IMR-90 (cell line): ENCODE results near the gene PARVB. TPM values are rescaled to one million over a fixed set of nuclear protein-coding genes. Genes with fewer than 3 reads are reported as not detected.

ENCODE experiments used
- ATAC-seq: fragments of 200-7000 bp; cut with Tn5 transposase; 2 replicates; pipeline ENCODE4 v1.9.1; 2020; ENCODE audit warnings: low read depth, mild to moderate bottlenecking, moderate library complexity
- BruUV-seq: library from RNA; stranded (reverse); fragments of 400-500 nt; replicated peaks from 2 replicates; lab custom pipeline; 2021; lab: Mats Ljungman, UMichigan
- CTCF ChIA-PET: fragments of 300-600 bp; formaldehyde crosslinking; extraction: SDS; loops from one replicate; lab custom pipeline; 2021; ENCODE audit warnings: antibody characterized with exemption; lab: Yijun Ruan, JAX
- POLR2A ChIA-PET: fragments of 300-600 bp; sonication (Branson Sonifier 250); formaldehyde crosslinking; loops from one replicate; lab custom pipeline; 2022; ENCODE audit warnings: antibody characterized with exemption; ENCODE audit not compliant: unreplicated experiment; lab: Charles Lee
- DNase-seq: peaks from one replicate; pipeline ENCODE4 v3.0.0; 2013
- H2AFZ ChIP-seq: replicated peaks from 2 replicates; pipeline ENCODE3; 2013; ENCODE audit warnings: low read length, mild to moderate bottlenecking; ENCODE audit not compliant: poor library complexity
- H2AK5ac ChIP-seq: 2 replicates; pipeline ENCODE4 v1.6.1; 2013; ENCODE audit warnings: low read depth, low read length, inconsistent platforms
- H2AK9ac ChIP-seq: replicated peaks from 2 replicates; pipeline ENCODE3; 2013; ENCODE audit warnings: mild to moderate bottlenecking, low read depth, low read length, moderate library complexity; ENCODE audit not compliant: poor library complexity
- H2BK120ac ChIP-seq: 2 replicates; pipeline ENCODE4 v1.6.1; 2013; ENCODE audit warnings: low read depth, low read length, inconsistent platforms
- H2BK15ac ChIP-seq: 3 replicates; pipeline ENCODE4 v1.6.1; 2013; ENCODE audit warnings: low read depth, low read length, inconsistent platforms
- H2BK20ac ChIP-seq: 2 replicates; pipeline ENCODE4 v1.6.1; 2013; ENCODE audit warnings: low read depth, mild to moderate bottlenecking, inconsistent platforms, low read length, moderate library complexity
- H2BK5ac ChIP-seq: 2 replicates; pipeline ENCODE4 v1.6.1; 2013; ENCODE audit warnings: mild to moderate bottlenecking, low read depth, low read length, inconsistent platforms; ENCODE audit not compliant: poor library complexity, severe bottlenecking
- H3K14ac ChIP-seq: replicated peaks from 2 replicates; pipeline ENCODE4 v1.6.1; 2013; ENCODE audit warnings: low read depth, low read length, inconsistent platforms
- H3K18ac ChIP-seq: 2 replicates; pipeline ENCODE4 v1.6.1; 2013; ENCODE audit warnings: low read depth, low read length, control low read depth
- H3K23ac ChIP-seq: 2 replicates; pipeline ENCODE4 v1.6.1; 2013; ENCODE audit warnings: low read depth, low read length, inconsistent platforms
- H3K27ac ChIP-seq: 2 replicates; pipeline ENCODE4 v1.5.1; 2013; ENCODE audit warnings: mild to moderate bottlenecking, control low read depth, low read length; ENCODE audit not compliant: insufficient read depth
- H3K27me3 ChIP-seq: 2 replicates; pipeline ENCODE4 v1.6.1; 2013; ENCODE audit warnings: low read length; ENCODE audit not compliant: control insufficient read depth, insufficient read depth
- H3K36me3 ChIP-seq: 2 replicates; pipeline ENCODE4 v1.6.1; 2013; ENCODE audit warnings: low read length, mixed read lengths; ENCODE audit not compliant: control insufficient read depth, insufficient read depth
- H3K4ac ChIP-seq: 2 replicates; pipeline ENCODE4 v1.6.1; 2013; ENCODE audit warnings: low read depth, low read length, inconsistent platforms
- H3K4me1 ChIP-seq: 2 replicates; pipeline ENCODE4 v1.6.1; 2013; ENCODE audit warnings: low read length, mixed read lengths; ENCODE audit not compliant: control insufficient read depth, insufficient read depth
- H3K4me2 ChIP-seq: 2 replicates; pipeline ENCODE4 v1.6.1; 2013; ENCODE audit warnings: low read depth, mild to moderate bottlenecking, control low read depth, low read length, moderate library complexity
- H3K4me3 ChIP-seq: 2 replicates; pipeline ENCODE4 v1.5.1; 2013; ENCODE audit warnings: low read depth, mild to moderate bottlenecking, control low read depth, low read length, moderate library complexity; ENCODE audit not compliant: insufficient read depth
- H3K56ac ChIP-seq: 2 replicates; pipeline ENCODE4 v1.6.1; 2013; ENCODE audit warnings: low read length, inconsistent platforms; ENCODE audit not compliant: insufficient read depth; ENCODE audit errors: extremely low read depth
- H3K79me1 ChIP-seq, 2 experiments: 2 replicates each; pipeline ENCODE4 v1.6.1; 2013; ENCODE audit warnings: low read length in 2 of 2, inconsistent platforms in 1 of 2, low read depth in 1 of 2
- H3K9ac ChIP-seq: 2 replicates; pipeline ENCODE4 v1.6.1; 2013; ENCODE audit warnings: low read depth, low read length, control low read depth
- H3K9me1 ChIP-seq: 2 replicates; pipeline ENCODE4 v1.6.1; 2013; ENCODE audit warnings: low read length, inconsistent platforms; ENCODE audit not compliant: insufficient read depth
- H3K9me3 ChIP-seq: 2 replicates; pipeline ENCODE4 v1.6.1; 2013; ENCODE audit warnings: low read length; ENCODE audit not compliant: control insufficient read depth, insufficient read depth
- H4K20me1 ChIP-seq: 2 replicates; pipeline ENCODE4 v1.6.1; 2013; ENCODE audit warnings: low read length, inconsistent platforms; ENCODE audit not compliant: insufficient read depth
- H4K5ac ChIP-seq: 2 replicates; pipeline ENCODE4 v1.6.1; 2013; ENCODE audit warnings: mild to moderate bottlenecking, low read depth, low read length, control low read depth
- H4K8ac ChIP-seq, 2 experiments: 2 replicates each; pipeline ENCODE4 v1.6.1; 2013; ENCODE audit warnings: low read depth in 2 of 2, low read length in 2 of 2, control low read depth in 1 of 2, inconsistent platforms in 1 of 2
- H4K91ac ChIP-seq: 2 replicates; pipeline ENCODE4 v1.6.1; 2013; ENCODE audit warnings: low read depth, low read length, inconsistent platforms; ENCODE audit not compliant: insufficient read depth
- BHLHE40 ChIP-seq: fragments of 150-350 bp; IDR thresholded peaks from 2 replicates; pipeline ENCODE4 v1.6.1; 2016; ENCODE audit warnings: mild to moderate bottlenecking, low read depth, low read length
- CEBPB ChIP-seq: IDR thresholded peaks from 2 replicates; pipeline ENCODE4 v1.6.1; 2012; ENCODE audit warnings: low read depth, low read length, improper control_type of control experiment
- CHD1 ChIP-seq: IDR thresholded peaks from 2 replicates; pipeline ENCODE4 v1.6.1; 2012; ENCODE audit warnings: low read depth, low read length, improper control_type of control experiment
- FOS ChIP-seq: fragments of 150-350 bp; IDR thresholded peaks from 2 replicates; pipeline ENCODE4 v1.6.1; 2016; ENCODE audit warnings: low read depth, low read length
- MAFK ChIP-seq: IDR thresholded peaks from 2 replicates; pipeline ENCODE4 v1.6.1; 2012; ENCODE audit warnings: low read depth, low read length, improper control_type of control experiment
- MAZ ChIP-seq: IDR thresholded peaks from 2 replicates; pipeline ENCODE4 v1.6.1; 2012; ENCODE audit warnings: low read depth, mild to moderate bottlenecking, low read length, improper control_type of control experiment, moderate library complexity, borderline replicate concordance
- MXI1 ChIP-seq: IDR thresholded peaks from 2 replicates; pipeline ENCODE4 v1.6.1; 2012; ENCODE audit warnings: low read depth, mild to moderate bottlenecking, low read length, moderate library complexity, borderline replicate concordance
- NFE2L2 ChIP-seq: fragments of 150-350 bp; IDR thresholded peaks from 2 replicates; pipeline ENCODE4 v1.6.1; 2016; ENCODE audit warnings: low read depth, mild to moderate bottlenecking, low read length
- POLR2A ChIP-seq: IDR thresholded peaks from 2 replicates; pipeline ENCODE4 v1.6.1; 2012; ENCODE audit warnings: mild to moderate bottlenecking, low read depth, low read length
- RAD21 ChIP-seq: IDR thresholded peaks from 2 replicates; pipeline ENCODE4 v1.6.1; 2012; ENCODE audit warnings: low read length, improper control_type of control experiment
- RCOR1 ChIP-seq: IDR thresholded peaks from 2 replicates; pipeline ENCODE4 v1.6.1; 2012; ENCODE audit warnings: mild to moderate bottlenecking, low read length, improper control_type of control experiment; ENCODE audit not compliant: insufficient replicate concordance
- RFX5 ChIP-seq: IDR thresholded peaks from 2 replicates; pipeline ENCODE4 v1.8.0; 2012; ENCODE audit warnings: low read depth, mild to moderate bottlenecking, low read length, moderate library complexity
- SMC3 ChIP-seq: fragments of 150-350 bp; IDR thresholded peaks from 2 replicates; pipeline ENCODE4 v1.6.1; 2016; ENCODE audit warnings: low read depth, mild to moderate bottlenecking, antibody characterized with exemption, low read length, moderate library complexity
- WGBS, 2 experiments: methylation state at CpG; one replicate each; pipeline versions ENCODE4 v1.1.5 to v1.1.7; 2013; ENCODE audit warnings: missing lambda C conversion rate in 2 of 2; ENCODE audit not compliant: insufficient read length in 1 of 2; ENCODE audit errors: extremely low coverage in 2 of 2; 5-methylcytosine and 5-hydroxymethylcytosine counted together
- dilution Hi-C: fragments of 300-500 bp; cut with HindIII; formaldehyde crosslinking; loops from one replicate; pipeline ENCODE4 v1.14.3; 2018; ENCODE audit warnings: low sequenced_read_pairs; ENCODE audit not compliant: unreplicated experiment
- in situ Hi-C: fragments of 300-500 bp; cut with MboI; formaldehyde crosslinking; loops from 3 replicates; pipeline ENCODE4 v1.14.3; 2019; ENCODE audit warnings: low sequenced_read_pairs, inconsistent platforms, mixed read lengths
- intact Hi-C: fragments of 100-400 bp; cut with micrococcal nuclease; formaldehyde crosslinking; loops from 2 replicates; pipeline ENCODE4 v1.10.0; 2022
- polyA plus RNA-seq, 3 experiments: library from polyadenylated mRNA; depleted of rRNA; stranded (reverse); fragments of >200 nt; gene quantifications; 2 replicates each; pipeline ENCODE4 v1.2.3, GENCODE V29; 2012; ENCODE audit warnings: low replicate concordance in 1 of 3
- total RNA-seq: library from RNA; depleted of rRNA; stranded (reverse); fragments of >200 nt; gene quantifications from 2 replicates; pipeline ENCODE4 v1.2.3, GENCODE V29; 2012
- TF ChIP-seq, protein P1 (sequence below): conservative IDR thresholded peaks from 2 replicates; pipeline ENCODE4 v1.5.1; 2012; ENCODE audit warnings: mild to moderate bottlenecking, low read depth, low read length, improper control_type of control experiment
- TF ChIP-seq, protein P2 (sequence below): fragments of 150-350 bp; IDR thresholded peaks from 2 replicates; pipeline ENCODE4 v1.6.1; 2017; ENCODE audit warnings: mild to moderate bottlenecking, antibody characterized with exemption, low read length, low read depth
- TF ChIP-seq, protein P3 (sequence below): fragments of 150-350 bp; IDR thresholded peaks from 2 replicates; pipeline ENCODE4 v1.6.1; 2016; ENCODE audit warnings: low read depth, mild to moderate bottlenecking, low read length, moderate library complexity, borderline replicate concordance

PARVB gene
- total and polyA plus RNA-seq, 2 of the 4 experiments (the other 2 are of a cell fraction) = 44.3 to 53.9 TPM

- Histone ChIP-seq H2AK5ac (no peak overlapping the region), H3K56ac (no peak overlapping the region), H2BK5ac (no peak overlapping the region), H2BK15ac (no peak overlapping the region), H4K5ac (no peak overlapping the region), H3K9me3 (peaks cover 2% of the 10 kb centered on the region; the same call in 1 of the 2 replicates), H4K20me1 (peaks cover 7% of the 10 kb centered on the region; the same call in 1 of the 2 replicates), H2AFZ (no peak overlapping the region), H3K27me3 (no peaks in the 10 kb centered on the region), H4K8ac (no peak overlapping the region), H3K9me1 (peaks cover 7% of the 10 kb centered on the region), H3K4me3 (no peak overlapping the region), H3K4me2 (no peak overlapping the region), H3K4me1 (peaks cover 3% of the 10 kb centered on the region; the same call in 1 of the 2 replicates), H3K79me1 (peaks cover 16 to 24% of the 10 kb centered on the region in 2 experiments; a peak in 2 of 4 replicates), H3K23ac (no peak overlapping the region), H2BK20ac (no peak overlapping the region), H3K36me3 (no peaks in the 10 kb centered on the region), H3K4ac (no peak overlapping the region), H4K91ac (no peak overlapping the region), H3K9ac (no peak overlapping the region), H3K18ac (no peak overlapping the region), H3K14ac (0 out of 2 replicates have a peak overlapping the region, but pooled peaks have one; percentile 32), H2AK9ac (peak overlapping the region; percentile 15), H2BK120ac (no peak overlapping the region), H3K27ac (no peak overlapping the region)
- ATAC-seq = no peak
- intact Hi-C loops (no loop called here), dilution Hi-C loops (no loop called here), in situ Hi-C loops (no loop called here)
- ChIA-PET CTCF (interaction anchor here (1.2 kb wide), 1 partner anchor 64 kb away, joined by 3 read pairs; no protein-coding TSS in a partner anchor), POLR2A (no interaction called here)
- DNase-seq = no peak
- TF ChIP-seq, protein P1, sequence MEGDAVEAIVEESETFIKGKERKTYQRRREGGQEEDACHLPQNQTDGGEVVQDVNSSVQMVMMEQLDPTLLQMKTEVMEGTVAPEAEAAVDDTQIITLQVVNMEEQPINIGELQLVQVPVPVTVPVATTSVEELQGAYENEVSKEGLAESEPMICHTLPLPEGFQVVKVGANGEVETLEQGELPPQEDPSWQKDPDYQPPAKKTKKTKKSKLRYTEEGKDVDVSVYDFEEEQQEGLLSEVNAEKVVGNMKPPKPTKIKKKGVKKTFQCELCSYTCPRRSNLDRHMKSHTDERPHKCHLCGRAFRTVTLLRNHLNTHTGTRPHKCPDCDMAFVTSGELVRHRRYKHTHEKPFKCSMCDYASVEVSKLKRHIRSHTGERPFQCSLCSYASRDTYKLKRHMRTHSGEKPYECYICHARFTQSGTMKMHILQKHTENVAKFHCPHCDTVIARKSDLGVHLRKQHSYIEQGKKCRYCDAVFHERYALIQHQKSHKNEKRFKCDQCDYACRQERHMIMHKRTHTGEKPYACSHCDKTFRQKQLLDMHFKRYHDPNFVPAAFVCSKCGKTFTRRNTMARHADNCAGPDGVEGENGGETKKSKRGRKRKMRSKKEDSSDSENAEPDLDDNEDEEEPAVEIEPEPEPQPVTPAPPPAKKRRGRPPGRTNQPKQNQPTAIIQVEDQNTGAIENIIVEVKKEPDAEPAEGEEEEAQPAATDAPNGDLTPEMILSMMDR = no peak
- no peak for TF ChIP-seq FOS
- no peak for TF ChIP-seq MAFK
- no peak for TF ChIP-seq BHLHE40
- TF ChIP-seq MAZ = no peak
- TF ChIP-seq NFE2L2 = no peak
- TF ChIP-seq POLR2A = no peak
- TF ChIP-seq CHD1 = no peak
- no peak for TF ChIP-seq SMC3
- TF ChIP-seq RAD21 = no peak
- TF ChIP-seq, protein P2, sequence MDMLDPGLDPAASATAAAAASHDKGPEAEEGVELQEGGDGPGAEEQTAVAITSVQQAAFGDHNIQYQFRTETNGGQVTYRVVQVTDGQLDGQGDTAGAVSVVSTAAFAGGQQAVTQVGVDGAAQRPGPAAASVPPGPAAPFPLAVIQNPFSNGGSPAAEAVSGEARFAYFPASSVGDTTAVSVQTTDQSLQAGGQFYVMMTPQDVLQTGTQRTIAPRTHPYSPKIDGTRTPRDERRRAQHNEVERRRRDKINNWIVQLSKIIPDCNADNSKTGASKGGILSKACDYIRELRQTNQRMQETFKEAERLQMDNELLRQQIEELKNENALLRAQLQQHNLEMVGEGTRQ = no peak
- TF ChIP-seq MXI1 = no peak
- no peak for TF ChIP-seq RFX5
- TF ChIP-seq, protein P3, sequence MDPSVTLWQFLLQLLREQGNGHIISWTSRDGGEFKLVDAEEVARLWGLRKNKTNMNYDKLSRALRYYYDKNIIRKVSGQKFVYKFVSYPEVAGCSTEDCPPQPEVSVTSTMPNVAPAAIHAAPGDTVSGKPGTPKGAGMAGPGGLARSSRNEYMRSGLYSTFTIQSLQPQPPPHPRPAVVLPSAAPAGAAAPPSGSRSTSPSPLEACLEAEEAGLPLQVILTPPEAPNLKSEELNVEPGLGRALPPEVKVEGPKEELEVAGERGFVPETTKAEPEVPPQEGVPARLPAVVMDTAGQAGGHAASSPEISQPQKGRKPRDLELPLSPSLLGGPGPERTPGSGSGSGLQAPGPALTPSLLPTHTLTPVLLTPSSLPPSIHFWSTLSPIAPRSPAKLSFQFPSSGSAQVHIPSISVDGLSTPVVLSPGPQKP = no peak
- TF ChIP-seq RCOR1 = no peak
- no peak for TF ChIP-seq CEBPB
- no TSS peak for BruUV-seq
- 35% methylated on average over 5 of the region's 11 CpGs; no CpG with 5 or more reads in 1 of the 2 experiments for WGBS, 2 experiments
These were observed 33.4 kb downstream of the PARVB start for GRCh38 chr22:44057401-44057987.
